WERI-Rb-1 (cell line): ENCODE data around the gene GLB1L3.

Experiments used
- DNase-seq: peaks from one replicate; pipeline ENCODE4 v3.0.0-alpha.2; 2020
- H3K27ac ChIP-seq: fragments of 250-450 bp; sonication (Bioruptor Pico); 2 replicates; pipeline ENCODE4 v1.5.1; 2020; ENCODE audit warnings: mild to moderate bottlenecking, moderate library complexity
- H3K27me3 ChIP-seq: fragments of 250-450 bp; sonication (Bioruptor Pico); 2 replicates; pipeline ENCODE4 v1.5.1; 2021; ENCODE audit warnings: mild to moderate bottlenecking, low read depth, moderate library complexity; ENCODE audit not compliant: insufficient read depth, severe bottlenecking
- H3K36me3 ChIP-seq: fragments of 250-450 bp; sonication (Bioruptor Pico); 2 replicates; pipeline ENCODE4 v1.5.1; 2020; ENCODE audit warnings: mild to moderate bottlenecking, moderate library complexity
- H3K4me3 ChIP-seq: 2 replicates; pipeline ENCODE4 v1.5.1; 2011; ENCODE audit warnings: low read depth, mild to moderate bottlenecking, control low read depth, low read length
- H3K9me3 ChIP-seq: fragments of 250-450 bp; sonication (Bioruptor Pico); 2 replicates; pipeline ENCODE4 v1.5.1; 2021; ENCODE audit warnings: mild to moderate bottlenecking, moderate library complexity; ENCODE audit not compliant: severe bottlenecking
- CTCF ChIP-seq: IDR thresholded peaks from 2 replicates; pipeline ENCODE4 v1.5.1; 2011; ENCODE audit warnings: low read depth, mild to moderate bottlenecking, control low read depth, inconsistent platforms, low read length

Gene GLB1L3

GRCh38 chr11:134334796-134335571, 58.8 kb downstream of the GLB1L3 start:
- Histone ChIP-seq H3K27me3 (no peaks in the 10 kb centered on the region), H3K9me3 (no peaks in the 10 kb centered on the region), H3K36me3 (peaks cover 15% of the 10 kb centered on the region), H3K4me3 (no peak overlapping the region), H3K27ac (no peak overlapping the region)
- no peak for TF ChIP-seq CTCF
- no peak for DNase-seq

GRCh38 chr11:134337051-134337450, 60.9 kb downstream of the GLB1L3 start:
- DNase-seq, result no peak
- Histone ChIP-seq H3K27ac (no peak overlapping the region), H3K4me3 (no peak overlapping the region), H3K9me3 (no peaks in the 10 kb centered on the region), H3K36me3 (peaks cover 12% of the 10 kb centered on the region), H3K27me3 (no peaks in the 10 kb centered on the region)
- TF ChIP-seq CTCF, result no peak

- no peak overlapping the region for H3K4me3 ChIP-seq
- H3K27ac ChIP-seq, result no peak overlapping the region
- no peaks in the 10 kb centered on the region for H3K9me3 ChIP-seq
- TF ChIP-seq CTCF, result no peak
- no peak for DNase-seq
- peaks cover 12% of the 10 kb centered on the region for H3K36me3 ChIP-seq
- H3K27me3 ChIP-seq, result no peaks in the 10 kb centered on the region
These were observed 61.9 kb downstream of the GLB1L3 start for GRCh38 chr11:134338068-134338467.

- DNase-seq, result no peak
- Histone ChIP-seq H3K4me3 (no peak overlapping the region), H3K27ac (no peak overlapping the region), H3K9me3 (no peaks in the 10 kb centered on the region), H3K27me3 (no peaks in the 10 kb centered on the region), H3K36me3 (peaks cover 12% of the 10 kb centered on the region)
- no peak for TF ChIP-seq CTCF
These were observed 62.5 kb downstream of the GLB1L3 start for GRCh38 chr11:134338654-134339053.

GRCh38 chr11:134339756-134340155, 63.6 kb downstream of the GLB1L3 start:
- Histone ChIP-seq H3K27me3 (no peaks in the 10 kb centered on the region), H3K9me3 (no peaks in the 10 kb centered on the region), H3K27ac (no peak overlapping the region), H3K36me3 (peaks cover 12% of the 10 kb centered on the region), H3K4me3 (no peak overlapping the region)
- DNase-seq, result no peak
- no peak for TF ChIP-seq CTCF
